ENCODE results near the gene IGSF9B.
A peak's percentile ranks its signal among the peaks of the same experiment; 100 is the strongest.

Gene IGSF9B

DNA sequence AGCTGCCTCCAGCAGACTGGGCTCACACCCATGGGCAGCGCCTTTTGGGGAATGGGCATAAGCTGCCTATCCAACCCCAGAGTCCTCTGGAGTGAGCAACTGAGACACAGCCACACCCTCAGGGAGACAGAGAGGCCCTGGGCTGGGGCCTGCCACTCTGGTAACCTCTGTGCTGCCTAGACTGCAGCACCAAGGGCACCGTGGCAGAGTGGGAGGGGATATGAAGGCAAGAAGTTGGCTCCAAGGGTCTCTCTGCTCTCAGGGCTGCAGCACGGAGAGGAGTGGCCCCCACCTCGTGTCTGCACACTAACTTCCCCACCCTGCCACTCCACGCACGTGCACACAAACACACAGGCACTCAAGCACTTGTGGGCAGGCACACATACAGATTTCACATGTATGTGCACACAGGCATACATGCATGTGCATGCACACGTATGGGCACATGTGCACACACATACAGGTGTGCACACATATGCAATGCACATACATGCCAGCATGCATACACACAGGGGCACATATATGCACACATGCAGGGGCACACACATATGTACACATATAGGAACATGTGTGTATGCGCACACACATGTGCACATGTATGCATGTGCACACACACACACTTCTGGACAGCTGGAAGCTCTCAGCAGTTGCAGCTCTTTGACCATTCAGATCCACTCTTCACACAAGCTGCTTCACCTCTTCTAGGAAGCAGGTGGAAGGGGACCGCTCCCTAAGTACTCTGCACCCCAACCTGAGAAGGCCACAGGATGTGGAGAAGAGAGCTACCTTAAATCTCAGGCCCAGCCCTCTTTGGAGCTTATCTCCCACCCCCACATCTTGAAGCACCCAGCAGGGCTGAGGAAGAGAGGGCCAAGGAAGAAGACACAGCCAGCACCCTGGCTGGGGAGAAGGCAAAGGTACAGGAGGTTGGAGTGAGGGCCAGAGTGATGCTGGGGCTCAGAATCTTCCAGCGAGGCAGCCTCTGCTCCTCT lies 4.3 kb downstream of the IGSF9B start:
- H3K27me3 Mint-ChIP-seq: peaks cover 2% of the 10 kb centered on the region
- H3K4me3 Mint-ChIP-seq: no peak overlapping the region
- H3K36me3 Mint-ChIP-seq: no peaks in the 10 kb centered on the region
- H3K27ac Mint-ChIP-seq: no peak overlapping the region
- no peaks in the 10 kb centered on the region for H3K9me3 Mint-ChIP-seq
- peaks cover 62% of the 10 kb centered on the region for H3K4me1 Mint-ChIP-seq

DNA sequence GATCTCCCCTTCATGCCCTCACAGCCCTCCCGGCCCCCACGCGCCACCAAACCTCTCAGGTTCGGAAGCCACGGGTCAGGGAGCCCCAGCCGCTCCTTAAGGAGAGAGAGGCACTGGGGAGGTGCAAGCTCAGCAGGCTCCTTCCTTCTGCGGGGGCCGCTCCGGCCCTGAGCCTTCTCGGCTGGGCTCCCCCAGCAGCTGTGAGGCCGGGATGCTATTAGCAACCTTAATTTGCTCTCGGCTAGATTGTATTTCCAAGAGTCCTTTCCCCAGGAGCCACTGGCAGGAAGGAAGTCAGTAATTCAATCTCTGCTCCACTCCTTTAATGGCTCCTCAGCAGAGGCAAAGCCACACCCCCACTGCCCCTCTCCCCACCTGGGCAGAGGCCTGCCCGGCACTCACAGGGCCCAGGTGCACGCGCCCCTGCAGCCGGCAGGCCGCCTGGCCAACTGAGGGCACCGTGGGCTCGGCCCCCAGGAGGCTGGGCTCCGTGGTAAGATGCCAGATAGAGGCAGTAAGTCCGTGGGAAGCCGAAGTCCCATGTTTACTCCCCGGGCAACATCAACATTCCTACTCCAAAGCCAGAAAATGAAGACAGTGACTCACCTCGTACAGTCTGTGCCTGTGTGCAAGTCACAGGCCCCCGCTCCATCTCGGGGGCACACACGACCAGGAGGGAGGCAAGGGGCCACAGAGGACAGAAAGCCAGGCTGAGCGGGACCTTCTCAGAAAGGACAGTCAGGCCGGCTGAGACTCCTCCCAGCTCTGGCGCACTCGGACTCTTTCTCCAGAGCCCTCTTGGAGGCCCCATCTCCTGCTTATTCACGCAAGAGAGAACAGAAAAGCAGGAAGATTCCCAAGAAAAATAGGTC lies 5.2 kb downstream of the IGSF9B start:
- H3K4me1 Mint-ChIP-seq: peaks cover 67% of the 10 kb centered on the region
- no peaks in the 10 kb centered on the region for H3K36me3 Mint-ChIP-seq
- no peak overlapping the region for H3K27ac Mint-ChIP-seq
- H3K9me3 Mint-ChIP-seq: no peaks in the 10 kb centered on the region
- no peak overlapping the region for H3K4me3 Mint-ChIP-seq
- peaks cover 2% of the 10 kb centered on the region for H3K27me3 Mint-ChIP-seq

DNA sequence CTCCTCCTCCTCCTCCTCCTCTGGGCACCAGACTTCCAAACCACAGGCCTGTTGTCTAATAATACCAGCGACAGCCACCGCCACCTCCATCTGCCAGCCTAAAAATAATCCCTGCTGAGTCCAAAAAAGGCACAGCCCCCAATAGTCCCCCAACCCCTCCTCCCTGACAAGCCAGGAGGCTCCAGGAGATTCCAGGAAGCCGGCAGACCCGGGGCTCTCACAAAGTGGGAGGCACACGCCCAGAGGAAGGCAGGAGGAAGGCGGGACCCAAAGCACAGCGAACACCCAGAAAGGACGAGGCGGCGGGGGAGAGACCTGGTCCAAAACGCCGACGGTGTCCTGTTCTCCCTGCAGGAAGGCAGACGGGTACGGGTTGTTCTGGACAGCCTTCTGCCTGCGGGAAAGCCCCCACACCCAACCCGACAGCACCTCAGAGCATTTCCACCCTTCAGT lies 5.9 kb downstream of the IGSF9B start:
- H3K9me3 Mint-ChIP-seq: no peaks in the 10 kb centered on the region
- no peaks in the 10 kb centered on the region for H3K36me3 Mint-ChIP-seq
- H3K27ac Mint-ChIP-seq: no peak overlapping the region
- peaks cover 71% of the 10 kb centered on the region for H3K4me1 Mint-ChIP-seq
- no peak overlapping the region for H3K4me3 Mint-ChIP-seq
- peaks cover 2% of the 10 kb centered on the region for H3K27me3 Mint-ChIP-seq

DNA sequence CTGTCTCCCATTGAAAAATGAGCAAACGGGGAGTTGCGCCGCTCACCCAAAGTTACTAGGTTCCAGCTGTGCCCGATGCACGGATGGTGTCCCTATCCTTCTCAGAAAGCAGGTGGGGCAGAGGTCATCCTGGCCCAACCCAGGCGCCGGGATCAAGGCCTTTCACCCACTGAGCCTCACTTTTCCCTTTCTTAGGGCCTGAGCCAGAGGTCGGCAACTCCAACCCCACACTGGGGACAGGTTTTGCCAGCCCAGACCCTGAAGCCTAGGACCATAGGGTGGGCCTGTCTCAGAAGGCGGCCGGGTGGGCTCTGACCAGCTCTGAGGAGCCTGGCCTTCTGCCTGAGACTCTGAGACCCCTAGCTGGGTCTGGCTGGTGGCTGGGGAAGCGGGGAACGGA lies 6.3 kb downstream of the IGSF9B start:
- Mint-ChIP-seq H3K9me3 (no peaks in the 10 kb centered on the region), H3K27me3 (peaks cover 2% of the 10 kb centered on the region), H3K4me1 (peaks cover 73% of the 10 kb centered on the region), H3K27ac (no peak overlapping the region), H3K4me3 (no peak overlapping the region), H3K36me3 (no peaks in the 10 kb centered on the region)

DNA sequence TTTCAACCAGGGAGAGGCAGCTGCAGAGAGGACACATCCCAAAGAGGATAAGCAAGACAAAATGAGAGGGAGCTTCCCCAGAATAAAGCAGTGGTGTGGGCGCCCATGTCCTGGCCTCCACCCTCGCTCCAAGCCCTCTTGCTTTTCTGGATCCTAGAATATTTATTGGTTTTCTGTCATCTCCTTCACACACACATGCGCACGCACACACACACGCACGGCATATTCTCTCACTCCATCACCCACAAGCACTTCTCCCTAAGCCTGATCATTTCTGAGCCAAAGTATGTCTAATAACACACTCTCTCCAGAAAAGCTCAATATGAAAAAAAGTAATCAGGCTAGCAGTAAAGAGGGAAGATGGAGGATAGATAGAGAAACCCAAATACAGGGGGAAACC lies 7.6 kb downstream of the IGSF9B start:
- peaks cover 73% of the 10 kb centered on the region for H3K4me1 Mint-ChIP-seq
- peaks cover under 1% of the 10 kb centered on the region for H3K27me3 Mint-ChIP-seq
- H3K4me3 Mint-ChIP-seq: no peak overlapping the region
- no peak overlapping the region for H3K27ac Mint-ChIP-seq
- H3K36me3 Mint-ChIP-seq: no peaks in the 10 kb centered on the region
- H3K9me3 Mint-ChIP-seq: no peaks in the 10 kb centered on the region

DNA sequence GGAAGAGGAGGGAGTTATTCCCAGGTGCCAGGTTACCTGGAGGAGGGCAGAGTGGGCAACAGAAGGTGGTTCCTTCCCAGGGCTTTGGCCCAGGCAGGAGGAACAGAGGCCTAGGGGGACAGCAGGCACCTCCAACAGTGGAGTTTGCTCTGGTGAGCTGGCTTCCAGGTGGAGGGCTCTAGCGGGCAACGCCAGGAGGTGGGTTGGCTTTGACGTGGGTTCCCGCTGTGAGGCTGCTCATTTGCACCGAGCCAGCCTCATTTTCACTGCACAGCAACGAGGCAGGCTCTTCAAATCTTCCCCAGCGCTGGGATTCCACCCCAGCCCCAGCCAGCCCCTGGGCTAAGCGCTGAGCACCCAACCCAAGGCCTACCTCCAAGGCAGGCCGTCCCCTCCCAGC lies 8.1 kb downstream of the IGSF9B start:
- Mint-ChIP-seq H3K27ac (peak overlapping the region; percentile 6), H3K4me1 (peaks cover 69% of the 10 kb centered on the region), H3K27me3 (no peaks in the 10 kb centered on the region), H3K9me3 (no peaks in the 10 kb centered on the region), H3K4me3 (no peak overlapping the region), H3K36me3 (no peaks in the 10 kb centered on the region)

DNA sequence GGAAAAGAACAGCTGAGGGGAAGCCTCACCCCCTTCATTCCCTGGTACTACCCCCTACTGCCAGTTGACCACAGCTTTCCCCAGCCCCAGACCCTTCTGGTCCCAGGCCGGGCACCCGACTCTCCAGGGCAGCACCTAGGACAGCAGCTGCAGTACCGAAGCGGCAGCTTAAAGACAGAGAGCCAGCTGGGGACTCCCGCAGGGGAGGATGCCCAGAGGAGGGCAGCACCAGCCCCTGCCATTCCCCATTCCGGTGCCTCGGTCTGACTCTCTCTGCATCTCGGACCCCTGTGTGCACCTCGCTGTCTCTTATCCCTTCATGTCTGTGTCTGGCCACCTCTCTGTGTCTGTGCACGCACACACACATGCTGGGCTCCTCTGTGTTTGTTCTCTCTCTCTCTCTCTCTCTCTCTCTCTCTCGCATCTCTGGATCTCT lies 9.4 kb downstream of the IGSF9B start:
- H3K36me3 Mint-ChIP-seq: peaks cover 2% of the 10 kb centered on the region
- peaks cover 67% of the 10 kb centered on the region for H3K4me1 Mint-ChIP-seq
- peak overlapping the region; percentile 41 for H3K27ac Mint-ChIP-seq
- H3K9me3 Mint-ChIP-seq: no peaks in the 10 kb centered on the region
- H3K27me3 Mint-ChIP-seq: no peaks in the 10 kb centered on the region
- H3K4me3 Mint-ChIP-seq: peak overlapping the region; percentile 73

DNA sequence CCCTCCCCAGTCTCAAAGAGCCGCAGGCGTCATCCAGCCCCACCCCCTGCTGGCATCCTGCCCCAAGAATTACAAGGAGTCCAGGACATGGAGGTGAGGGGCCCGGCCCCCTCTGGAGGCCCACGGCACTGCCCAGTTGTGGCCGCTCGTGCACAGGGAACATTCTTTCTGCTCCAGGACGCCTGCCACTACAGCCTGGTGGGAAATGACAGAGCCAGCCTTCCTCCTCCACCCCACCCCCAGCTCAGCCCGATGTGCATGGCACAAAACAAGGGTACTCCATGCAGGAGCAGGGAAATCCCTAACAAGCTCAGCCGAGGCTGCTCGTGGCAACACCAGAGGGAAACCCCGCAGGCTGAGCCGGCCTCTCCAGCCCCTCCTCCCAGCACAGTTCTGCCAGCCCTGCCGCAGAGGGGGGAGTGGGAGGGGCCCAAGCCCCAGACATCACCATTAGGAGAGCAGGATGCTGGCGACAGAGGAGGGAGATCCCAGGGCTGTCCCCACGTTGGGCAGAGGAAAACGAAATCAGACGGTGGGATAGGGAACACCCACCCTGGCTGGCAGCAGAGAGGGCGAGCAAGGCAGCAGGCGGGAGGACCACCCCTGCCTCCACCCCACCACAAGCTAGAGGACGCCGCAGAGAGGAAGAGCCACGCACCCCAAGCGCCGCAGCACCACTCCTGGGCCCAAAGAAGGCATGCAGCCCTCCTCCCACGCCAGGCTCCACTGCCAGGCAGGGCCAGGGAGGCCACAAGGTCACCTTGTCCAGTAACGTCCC lies 10.0 kb downstream of the IGSF9B start:
- Mint-ChIP-seq H3K9me3 (no peaks in the 10 kb centered on the region), H3K36me3 (peaks cover 2% of the 10 kb centered on the region), H3K4me1 (peaks cover 62% of the 10 kb centered on the region), H3K27me3 (no peaks in the 10 kb centered on the region), H3K4me3 (no peak overlapping the region), H3K27ac (peak overlapping the region; percentile 17)

DNA sequence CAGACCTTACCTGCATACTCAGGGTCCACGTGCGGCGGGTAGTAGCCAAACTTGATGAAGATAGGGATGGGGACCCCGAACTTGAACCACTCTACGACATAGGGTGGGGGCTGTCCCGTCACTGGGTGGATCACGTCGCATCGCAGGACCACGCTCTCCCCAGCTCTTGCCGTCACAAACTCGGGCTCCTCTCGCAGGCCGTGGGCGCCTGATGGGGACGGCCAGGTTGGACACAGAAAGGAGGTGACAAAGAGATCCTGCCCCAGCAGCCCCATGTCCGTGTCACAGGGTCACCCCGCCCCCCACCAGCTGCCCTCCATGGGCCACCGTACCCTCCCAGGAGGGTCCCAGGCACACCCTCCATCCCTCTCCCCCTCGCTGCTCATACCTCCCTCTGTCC lies 10.7 kb downstream of the IGSF9B start:
- H3K36me3 Mint-ChIP-seq: peaks cover 4% of the 10 kb centered on the region
- peaks cover 62% of the 10 kb centered on the region for H3K4me1 Mint-ChIP-seq
- no peak overlapping the region for H3K27ac Mint-ChIP-seq
- no peaks in the 10 kb centered on the region for H3K9me3 Mint-ChIP-seq
- no peak overlapping the region for H3K4me3 Mint-ChIP-seq
- no peaks in the 10 kb centered on the region for H3K27me3 Mint-ChIP-seq

DNA sequence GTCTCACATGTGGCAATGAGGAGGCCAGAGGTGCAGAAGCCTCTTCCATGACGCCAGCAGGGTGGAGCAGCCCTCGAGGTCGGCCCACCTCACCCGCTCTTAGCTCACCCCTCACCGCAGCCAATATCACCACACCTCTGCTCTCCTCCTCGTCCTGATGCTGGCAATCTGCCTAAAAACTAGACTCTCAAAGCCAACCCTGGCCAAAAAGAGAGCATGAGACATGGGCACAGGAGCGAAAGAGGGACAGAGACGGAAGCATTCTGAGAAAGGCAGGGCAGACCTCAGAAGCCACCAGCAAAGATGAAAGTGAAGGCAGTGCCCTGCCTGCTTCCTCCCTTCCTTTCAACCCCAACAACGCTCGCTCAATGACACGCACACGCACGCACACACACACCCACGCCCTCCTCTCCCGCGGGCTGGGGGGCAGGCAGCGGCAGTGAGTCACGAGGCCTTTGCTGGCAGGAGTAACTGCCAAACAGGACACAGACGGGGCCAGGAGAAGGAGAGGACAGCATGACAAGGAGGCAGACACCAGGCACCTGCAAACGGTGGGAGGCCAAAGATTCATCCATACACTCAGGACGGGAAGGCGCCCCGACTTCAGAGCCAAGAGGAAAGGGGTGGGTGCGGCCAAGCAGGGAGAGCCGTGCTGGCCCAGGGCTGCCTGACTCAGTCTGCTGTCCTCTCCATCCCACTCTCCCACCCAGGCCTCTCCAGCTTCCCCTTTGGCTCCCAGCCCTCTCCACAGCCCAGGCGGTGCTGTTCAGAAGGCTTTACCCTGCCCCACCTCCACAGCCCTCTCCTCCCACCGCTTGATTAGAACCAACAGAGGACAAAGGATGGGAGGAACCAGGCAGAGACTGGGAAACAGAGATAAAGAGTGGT lies 11.4 kb downstream of the IGSF9B start:
- H3K4me3 Mint-ChIP-seq: peak overlapping the region; percentile 91
- H3K27me3 Mint-ChIP-seq: no peaks in the 10 kb centered on the region
- H3K9me3 Mint-ChIP-seq: no peaks in the 10 kb centered on the region
- H3K27ac Mint-ChIP-seq: peak overlapping the region; percentile 94
- peaks cover 4% of the 10 kb centered on the region for H3K36me3 Mint-ChIP-seq
- peaks cover 62% of the 10 kb centered on the region for H3K4me1 Mint-ChIP-seq

DNA sequence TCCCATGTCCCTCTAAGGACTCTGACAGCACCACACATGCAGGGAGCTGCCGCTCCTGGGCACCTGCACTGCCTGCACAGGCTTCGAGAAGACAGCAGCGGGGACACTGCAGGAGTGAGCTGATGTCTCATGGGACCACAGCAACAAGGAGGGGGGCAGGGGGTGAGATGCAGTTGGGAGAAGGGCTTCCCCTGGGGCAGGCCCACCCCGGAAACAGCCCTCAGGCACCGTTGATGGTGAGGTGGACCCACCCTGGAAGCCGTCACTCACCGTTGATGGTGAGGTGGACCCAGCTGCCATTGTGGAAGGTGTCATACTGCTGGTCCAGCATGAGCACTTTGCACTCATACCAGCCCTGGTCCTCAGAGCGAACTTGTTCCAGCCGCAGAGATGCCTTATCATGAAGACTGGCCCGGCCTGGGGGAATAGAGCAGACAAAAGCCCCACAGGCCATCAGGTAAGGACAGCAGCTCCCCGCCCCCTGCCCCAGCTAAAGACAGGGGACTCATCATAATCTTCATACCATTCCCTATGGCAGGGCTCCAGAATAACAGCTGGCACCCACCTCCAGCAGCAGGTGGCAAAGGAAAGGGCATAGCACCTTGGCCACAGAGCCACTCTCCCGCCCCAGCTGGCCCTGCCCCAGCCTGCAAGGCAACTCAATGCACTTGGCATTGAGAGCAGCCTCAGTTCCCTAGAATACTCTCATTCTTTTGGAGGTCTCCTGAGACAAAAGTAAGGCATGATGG lies 12.6 kb downstream of the IGSF9B start:
- peak overlapping the region; percentile 3 for H3K27ac Mint-ChIP-seq
- peaks cover 55% of the 10 kb centered on the region for H3K4me1 Mint-ChIP-seq
- peak overlapping the region; percentile 91 for H3K4me3 Mint-ChIP-seq
- H3K36me3 Mint-ChIP-seq: peaks cover 4% of the 10 kb centered on the region
- no peaks in the 10 kb centered on the region for H3K27me3 Mint-ChIP-seq
- H3K9me3 Mint-ChIP-seq: no peaks in the 10 kb centered on the region

DNA sequence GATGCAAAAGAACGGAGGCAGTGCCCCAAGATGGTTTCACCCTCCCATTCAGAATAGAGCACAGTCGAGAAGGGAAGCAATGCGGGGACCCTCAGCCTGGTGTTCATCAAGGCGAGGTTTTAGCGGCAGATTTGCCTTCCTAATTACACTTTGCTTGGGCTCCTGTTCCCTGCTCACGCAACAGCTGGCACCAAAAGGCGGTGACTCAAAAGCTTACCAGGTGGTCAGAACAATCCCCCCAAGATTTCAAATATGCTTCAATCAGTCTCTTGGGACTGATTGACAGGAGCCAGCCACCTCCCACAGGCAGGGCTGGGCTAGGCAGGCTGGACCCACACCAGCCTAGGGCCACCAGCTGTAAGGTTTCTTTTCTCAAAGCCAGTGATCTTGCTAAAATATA lies 14.2 kb downstream of the IGSF9B start:
- Mint-ChIP-seq H3K4me3 (no peak overlapping the region), H3K27me3 (no peaks in the 10 kb centered on the region), H3K9me3 (no peaks in the 10 kb centered on the region), H3K27ac (no peak overlapping the region), H3K36me3 (peaks cover 6% of the 10 kb centered on the region), H3K4me1 (peaks cover 42% of the 10 kb centered on the region)

DNA sequence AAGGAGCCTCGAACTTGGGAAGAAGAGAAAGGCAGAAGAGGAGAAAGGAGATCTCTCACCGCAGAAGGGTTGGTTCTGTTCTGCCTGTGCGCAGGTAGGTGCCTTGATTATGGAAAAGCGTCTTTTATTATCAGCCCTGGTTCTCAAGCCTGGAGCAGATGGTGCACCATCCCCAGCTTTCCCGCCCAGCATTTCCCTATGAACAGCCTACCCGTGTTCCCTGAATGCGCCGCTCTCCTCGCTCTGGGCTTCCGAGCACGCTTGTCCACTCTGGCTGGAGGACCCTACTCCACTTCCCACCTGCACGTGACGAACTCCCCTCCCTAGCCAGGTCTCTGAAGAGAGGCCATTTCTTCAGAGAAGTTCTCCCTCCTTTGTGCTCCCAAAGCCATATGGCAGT lies 15.2 kb downstream of the IGSF9B start:
- Mint-ChIP-seq H3K4me3 (no peak overlapping the region), H3K36me3 (peaks cover 6% of the 10 kb centered on the region), H3K27ac (no peak overlapping the region), H3K4me1 (peaks cover 32% of the 10 kb centered on the region), H3K9me3 (no peaks in the 10 kb centered on the region), H3K27me3 (no peaks in the 10 kb centered on the region)

DNA sequence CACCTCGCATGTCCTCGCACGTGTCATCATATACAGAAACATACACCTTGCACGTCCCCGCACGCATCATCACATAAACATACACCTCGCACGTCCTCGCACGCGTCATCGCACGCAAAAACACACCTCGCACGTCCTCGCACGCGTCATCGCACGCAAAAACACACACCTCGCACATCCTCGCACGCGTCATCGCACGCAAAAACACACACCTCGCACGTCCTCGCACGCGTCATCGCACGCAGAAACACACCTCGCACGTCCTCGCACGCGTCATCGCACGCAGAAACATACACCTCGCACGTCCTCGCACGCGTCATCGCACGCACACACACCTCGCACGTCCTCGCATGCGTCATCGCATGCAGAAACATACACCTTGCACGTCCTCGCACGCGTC lies 16.7 kb downstream of the IGSF9B start:
- no peak overlapping the region for H3K4me3 Mint-ChIP-seq
- H3K4me1 Mint-ChIP-seq: peaks cover 20% of the 10 kb centered on the region
- H3K9me3 Mint-ChIP-seq: no peaks in the 10 kb centered on the region
- no peaks in the 10 kb centered on the region for H3K27me3 Mint-ChIP-seq
- peaks cover 6% of the 10 kb centered on the region for H3K36me3 Mint-ChIP-seq
- no peak overlapping the region for H3K27ac Mint-ChIP-seq
